HepG2 (cell line): ENCODE results near the gene RELB. TPM values are rescaled to one million over a fixed set of nuclear protein-coding genes. Genes with fewer than 3 reads are reported as not detected.

ENCODE experiments used
- AGO1 ChIP-seq: fragments of 200-400 bp; formaldehyde crosslinking; IDR thresholded peaks from 2 replicates; pipeline ENCODE4 v1.6.1; 2017; ENCODE audit warnings: mild to moderate bottlenecking, low read depth, low read length, moderate library complexity; ENCODE audit not compliant: poor library complexity, severe bottlenecking
- FOXO1 ChIP-seq: sonication (generic); formaldehyde crosslinking; IDR thresholded peaks from 2 replicates; pipeline ENCODE4 v1.4.0; 2020; ENCODE audit warnings: missing genetic modification reagents
- HHEX ChIP-seq: IDR thresholded peaks from 2 replicates; pipeline ENCODE4 v1.6.1; 2016; ENCODE audit warnings: control low read depth
- HNRNPH1 ChIP-seq: fragments of 200-400 bp; formaldehyde crosslinking; optimal IDR thresholded peaks from 2 replicates; pipeline ENCODE3; 2017; ENCODE audit warnings: mild to moderate bottlenecking, low read depth, low read length
- MBD4 ChIP-seq: IDR thresholded peaks from 2 replicates; pipeline ENCODE4 v1.6.1; 2012; ENCODE audit warnings: low read length, inconsistent platforms, borderline replicate concordance
- MEIS2 ChIP-seq: sonication (generic); formaldehyde crosslinking; IDR thresholded peaks from 2 replicates; pipeline ENCODE4 v1.9.0; 2021; ENCODE audit warnings: mild to moderate bottlenecking, missing genetic modification reagents
- MTA1 ChIP-seq: sonication (generic); formaldehyde crosslinking; IDR thresholded peaks from 2 replicates; pipeline ENCODE4 v1.4.0; 2020; ENCODE audit warnings: missing genetic modification reagents, mild to moderate bottlenecking, borderline replicate concordance
- NBN ChIP-seq: fragments of 450-650 bp; conservative IDR thresholded peaks from 2 replicates; pipeline ENCODE4 v1.6.1; 2017
- NFE2L1 ChIP-seq: sonication (generic); formaldehyde crosslinking; IDR thresholded peaks from 2 replicates; pipeline ENCODE4 v1.4.0; 2020; ENCODE audit warnings: missing genetic modification reagents, mild to moderate bottlenecking, borderline replicate concordance
- RFXAP ChIP-seq: sonication (generic); formaldehyde crosslinking; IDR thresholded peaks from 2 replicates; pipeline ENCODE4 v1.4.0; 2020; ENCODE audit warnings: missing genetic modification reagents, borderline replicate concordance
- SMAD3 ChIP-seq: sonication (generic); formaldehyde crosslinking; IDR thresholded peaks from 2 replicates; pipeline ENCODE4 v1.4.0; 2020; ENCODE audit warnings: missing genetic modification reagents
- SRF ChIP-seq: IDR thresholded peaks from 2 replicates; pipeline ENCODE4 v1.6.1; 2011; ENCODE audit warnings: mild to moderate bottlenecking, low read depth, low read length, moderate library complexity
- SRY ChIP-seq: sonication (generic); formaldehyde crosslinking; IDR thresholded peaks from 2 replicates; pipeline ENCODE4 v1.8.0; 2022; ENCODE audit warnings: mild to moderate bottlenecking, missing genetic modification reagents
- ZKSCAN1 ChIP-seq: fragments of 150-350 bp; IDR thresholded peaks from 2 replicates; pipeline ENCODE4 v1.6.1; 2014; ENCODE audit warnings: low read length
- ZKSCAN8 ChIP-seq: IDR thresholded peaks from 2 replicates; pipeline ENCODE4 v1.6.1; 2016; ENCODE audit warnings: borderline replicate concordance, missing genetic modification reagents, missing compliant biosample characterization
- ZNF124 ChIP-seq: sonication (generic); formaldehyde crosslinking; IDR thresholded peaks from 2 replicates; pipeline ENCODE4 v1.4.0; 2020; ENCODE audit warnings: missing genetic modification reagents
- ZNF33B ChIP-seq: sonication (generic); formaldehyde crosslinking; IDR thresholded peaks from 2 replicates; pipeline ENCODE4 v1.5.1; 2020; ENCODE audit warnings: mild to moderate bottlenecking, missing genetic modification reagents
- ZNF549 ChIP-seq: sonication (generic); formaldehyde crosslinking; IDR thresholded peaks from 2 replicates; pipeline ENCODE4 v1.5.0; 2020; ENCODE audit warnings: missing genetic modification reagents
- ZNF746 ChIP-seq: sonication (generic); formaldehyde crosslinking; IDR thresholded peaks from 2 replicates; pipeline ENCODE4 v1.8.0; 2022; ENCODE audit warnings: mild to moderate bottlenecking, missing genetic modification reagents
- polyA plus RNA-seq, 8 experiments: library from polyadenylated mRNA; depleted of rRNA in 3 of 8; stranded (reverse) in 7 of 8; unstranded in 1 of 8; fragments of >200 nt; fragmentation: Illumina TruSeq in 4 of 8; extraction: Trizol in 4 of 8; gene quantifications; 2 replicates each; pipeline versions ENCODE4 v1.2.1 to v1.2.3, GENCODE V29; 2011 to 2016; ENCODE audit warnings: low read depth in 4 of 8, missing spikeins in 1 of 8, mixed read lengths in 1 of 8; ENCODE audit not compliant: insufficient read depth in 1 of 8
- total RNA-seq, 5 experiments: library from RNA; depleted of rRNA; stranded (reverse); fragments of >200 nt; fragmentation: Illumina TruSeq; extraction: Trizol; gene quantifications; 2 replicates each; pipeline ENCODE4 v1.2.3, GENCODE V29; 2016; ENCODE audit warnings: low read depth in 1 of 5
- TF ChIP-seq, protein P1 (sequence below): sonication (generic); formaldehyde crosslinking; IDR thresholded peaks from 2 replicates; pipeline ENCODE4 v1.4.0; 2020; ENCODE audit warnings: missing genetic modification reagents
- TF ChIP-seq, protein P2 (sequence below): sonication (generic); formaldehyde crosslinking; IDR thresholded peaks from 2 replicates; pipeline ENCODE4 v1.4.0; 2020; ENCODE audit warnings: mild to moderate bottlenecking, missing genetic modification reagents
- TF ChIP-seq, protein P3 (sequence below): IDR thresholded peaks from 2 replicates; pipeline ENCODE4 v1.6.1; 2018; ENCODE audit warnings: missing genetic modification reagents, mild to moderate bottlenecking, missing compliant biosample characterization
- TF ChIP-seq, protein P4 (sequence below): sonication (generic); formaldehyde crosslinking; IDR thresholded peaks from 2 replicates; pipeline ENCODE4 v1.4.0; 2020; ENCODE audit warnings: missing genetic modification reagents, borderline replicate concordance
- TF ChIP-seq, protein P5 (sequence below): IDR thresholded peaks from 2 replicates; pipeline ENCODE4 v1.6.1; 2016

Gene RELB
- total and polyA plus RNA-seq, 2 of the 13 experiments (the other 11 are each of a cell fraction or from before 2014, with no cell fraction given), result 1.9 to 3.5 TPM

DNA sequence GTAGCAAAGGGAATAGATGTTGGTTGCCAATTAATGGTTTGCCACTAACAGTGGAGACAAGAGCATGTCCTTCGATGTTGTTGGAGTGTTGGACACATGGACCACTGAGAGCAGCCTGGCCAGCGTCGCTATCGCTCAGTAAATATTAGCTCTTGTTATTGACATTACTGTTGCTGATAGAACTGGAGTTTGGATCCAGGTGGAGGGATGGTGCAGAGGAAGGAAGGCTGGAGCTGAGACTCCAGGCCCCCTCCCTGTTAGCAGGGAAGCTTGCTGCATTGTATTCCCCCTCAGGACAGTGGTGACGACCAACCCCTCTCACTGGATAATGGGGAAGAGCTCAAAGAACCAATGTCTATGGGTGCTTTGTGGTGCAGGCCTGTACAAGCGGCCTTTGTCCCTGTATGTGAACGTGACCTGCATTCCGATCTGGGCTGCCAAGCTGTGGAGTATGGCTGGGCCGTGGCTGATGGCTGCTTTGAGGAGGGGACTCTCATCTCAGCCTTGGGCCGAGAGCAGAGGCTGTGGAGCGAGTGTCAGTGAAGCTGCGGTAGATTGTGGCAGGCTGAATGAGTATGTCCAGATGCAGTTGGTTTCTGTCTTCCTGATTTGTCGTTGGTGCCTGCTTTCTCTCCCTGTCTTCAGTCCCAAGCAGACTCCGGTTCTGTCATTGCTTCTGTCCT, 44.5 kb downstream of the RELB start (continued):
- no peak for TF ChIP-seq HNRNPH1
- TF ChIP-seq SRF, result 0 out of 2 replicates have a peak, but pooled peaks have one; percentile 8
- no peak for TF ChIP-seq ZKSCAN1
- TF ChIP-seq NFE2L1, result no peak
- TF ChIP-seq ZNF33B (CRISPR knock-in tag), result no peak
- TF ChIP-seq MEIS2 (CRISPR knock-in tag), result peak; percentile 76; the same call in 1 of the 2 replicates
- TF ChIP-seq MBD4, result no peak
- TF ChIP-seq, protein P1, sequence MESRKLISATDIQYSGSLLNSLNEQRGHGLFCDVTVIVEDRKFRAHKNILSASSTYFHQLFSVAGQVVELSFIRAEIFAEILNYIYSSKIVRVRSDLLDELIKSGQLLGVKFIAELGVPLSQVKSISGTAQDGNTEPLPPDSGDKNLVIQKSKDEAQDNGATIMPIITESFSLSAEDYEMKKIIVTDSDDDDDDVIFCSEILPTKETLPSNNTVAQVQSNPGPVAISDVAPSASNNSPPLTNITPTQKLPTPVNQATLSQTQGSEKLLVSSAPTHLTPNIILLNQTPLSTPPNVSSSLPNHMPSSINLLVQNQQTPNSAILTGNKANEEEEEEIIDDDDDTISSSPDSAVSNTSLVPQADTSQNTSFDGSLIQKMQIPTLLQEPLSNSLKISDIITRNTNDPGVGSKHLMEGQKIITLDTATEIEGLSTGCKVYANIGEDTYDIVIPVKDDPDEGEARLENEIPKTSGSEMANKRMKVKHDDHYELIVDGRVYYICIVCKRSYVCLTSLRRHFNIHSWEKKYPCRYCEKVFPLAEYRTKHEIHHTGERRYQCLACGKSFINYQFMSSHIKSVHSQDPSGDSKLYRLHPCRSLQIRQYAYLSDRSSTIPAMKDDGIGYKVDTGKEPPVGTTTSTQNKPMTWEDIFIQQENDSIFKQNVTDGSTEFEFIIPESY, result no peak; the same call in 1 of the 2 replicates
- TF ChIP-seq SRY (CRISPR knock-in tag), result 0 out of 2 replicates have a peak, but pooled peaks have one; percentile 41
- peak; percentile 87; the same call in 1 of the 2 replicates for TF ChIP-seq MTA1
- TF ChIP-seq, protein P2, sequence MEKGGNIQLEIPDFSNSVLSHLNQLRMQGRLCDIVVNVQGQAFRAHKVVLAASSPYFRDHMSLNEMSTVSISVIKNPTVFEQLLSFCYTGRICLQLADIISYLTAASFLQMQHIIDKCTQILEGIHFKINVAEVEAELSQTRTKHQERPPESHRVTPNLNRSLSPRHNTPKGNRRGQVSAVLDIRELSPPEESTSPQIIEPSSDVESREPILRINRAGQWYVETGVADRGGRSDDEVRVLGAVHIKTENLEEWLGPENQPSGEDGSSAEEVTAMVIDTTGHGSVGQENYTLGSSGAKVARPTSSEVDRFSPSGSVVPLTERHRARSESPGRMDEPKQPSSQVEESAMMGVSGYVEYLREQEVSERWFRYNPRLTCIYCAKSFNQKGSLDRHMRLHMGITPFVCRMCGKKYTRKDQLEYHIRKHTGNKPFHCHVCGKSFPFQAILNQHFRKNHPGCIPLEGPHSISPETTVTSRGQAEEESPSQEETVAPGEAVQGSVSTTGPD (CRISPR knock-in tag), result 0 out of 2 replicates have a peak, but pooled peaks have one; percentile 15
- TF ChIP-seq, protein P3, sequence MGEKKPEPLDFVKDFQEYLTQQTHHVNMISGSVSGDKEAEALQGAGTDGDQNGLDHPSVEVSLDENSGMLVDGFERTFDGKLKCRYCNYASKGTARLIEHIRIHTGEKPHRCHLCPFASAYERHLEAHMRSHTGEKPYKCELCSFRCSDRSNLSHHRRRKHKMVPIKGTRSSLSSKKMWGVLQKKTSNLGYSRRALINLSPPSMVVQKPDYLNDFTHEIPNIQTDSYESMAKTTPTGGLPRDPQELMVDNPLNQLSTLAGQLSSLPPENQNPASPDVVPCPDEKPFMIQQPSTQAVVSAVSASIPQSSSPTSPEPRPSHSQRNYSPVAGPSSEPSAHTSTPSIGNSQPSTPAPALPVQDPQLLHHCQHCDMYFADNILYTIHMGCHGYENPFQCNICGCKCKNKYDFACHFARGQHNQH (CRISPR knock-in tag), result peak; percentile 91
- peak; percentile 82; the same call in 1 of the 2 replicates for TF ChIP-seq RFXAP (CRISPR knock-in tag)
- no peak; the same call in 1 of the 2 replicates for TF ChIP-seq ZKSCAN8
- no peak for TF ChIP-seq ZNF549 (CRISPR knock-in tag)
- peak; percentile 82 for TF ChIP-seq ZNF124
- TF ChIP-seq NBN, result no peak
- TF ChIP-seq SMAD3 (CRISPR knock-in tag), result peak; percentile 69
- TF ChIP-seq ZNF746 (CRISPR knock-in tag), result peak; percentile 65; the same call in 1 of the 2 replicates
- TF ChIP-seq, protein P4, sequence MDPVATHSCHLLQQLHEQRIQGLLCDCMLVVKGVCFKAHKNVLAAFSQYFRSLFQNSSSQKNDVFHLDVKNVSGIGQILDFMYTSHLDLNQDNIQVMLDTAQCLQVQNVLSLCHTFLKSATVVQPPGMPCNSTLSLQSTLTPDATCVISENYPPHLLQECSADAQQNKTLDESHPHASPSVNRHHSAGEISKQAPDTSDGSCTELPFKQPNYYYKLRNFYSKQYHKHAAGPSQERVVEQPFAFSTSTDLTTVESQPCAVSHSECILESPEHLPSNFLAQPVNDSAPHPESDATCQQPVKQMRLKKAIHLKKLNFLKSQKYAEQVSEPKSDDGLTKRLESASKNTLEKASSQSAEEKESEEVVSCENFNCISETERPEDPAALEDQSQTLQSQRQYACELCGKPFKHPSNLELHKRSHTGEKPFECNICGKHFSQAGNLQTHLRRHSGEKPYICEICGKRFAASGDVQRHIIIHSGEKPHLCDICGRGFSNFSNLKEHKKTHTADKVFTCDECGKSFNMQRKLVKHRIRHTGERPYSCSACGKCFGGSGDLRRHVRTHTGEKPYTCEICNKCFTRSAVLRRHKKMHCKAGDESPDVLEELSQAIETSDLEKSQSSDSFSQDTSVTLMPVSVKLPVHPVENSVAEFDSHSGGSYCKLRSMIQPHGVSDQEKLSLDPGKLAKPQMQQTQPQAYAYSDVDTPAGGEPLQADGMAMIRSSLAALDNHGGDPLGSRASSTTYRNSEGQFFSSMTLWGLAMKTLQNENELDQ (CRISPR knock-in tag), result no peak
- TF ChIP-seq FOXO1 (CRISPR knock-in tag), result peak; percentile 92
- TF ChIP-seq, protein P5, sequence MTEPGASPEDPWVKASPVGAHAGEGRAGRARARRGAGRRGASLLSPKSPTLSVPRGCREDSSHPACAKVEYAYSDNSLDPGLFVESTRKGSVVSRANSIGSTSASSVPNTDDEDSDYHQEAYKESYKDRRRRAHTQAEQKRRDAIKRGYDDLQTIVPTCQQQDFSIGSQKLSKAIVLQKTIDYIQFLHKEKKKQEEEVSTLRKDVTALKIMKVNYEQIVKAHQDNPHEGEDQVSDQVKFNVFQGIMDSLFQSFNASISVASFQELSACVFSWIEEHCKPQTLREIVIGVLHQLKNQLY (CRISPR knock-in tag), result peak; percentile 88
- TF ChIP-seq HHEX, result peak; percentile 52; the same call in 1 of the 2 replicates
- TF ChIP-seq AGO1, result no peak
